DOHH2 (cell line): Measurements from ENCODE around the gene UGT1A5.

Experiments
- H3F3A ChIP-seq: fragments of 200-600 bp; sonication (generic), shearing (Covaris generic); 2 replicates; pipeline ENCODE4 v1.6.0; 2016; ENCODE audit warnings: antibody characterized with exemption, mild to moderate bottlenecking; ENCODE audit not compliant: control insufficient read depth, insufficient read depth
- H3K27ac ChIP-seq: fragments of 200-600 bp; sonication (generic); 2 replicates; pipeline ENCODE4 v1.5.1; 2014; ENCODE audit warnings: low read depth, mild to moderate bottlenecking, low read length, moderate library complexity
- H3K27me3 ChIP-seq: fragments of 200-600 bp; sonication (generic); 2 replicates; pipeline ENCODE4 v1.6.1; 2014; ENCODE audit warnings: mild to moderate bottlenecking, low read length, mixed read lengths; ENCODE audit not compliant: control insufficient read depth
- H3K36me3 ChIP-seq: fragments of 200-600 bp; sonication (generic); 2 replicates; pipeline ENCODE4 v1.6.1; 2014; ENCODE audit warnings: mild to moderate bottlenecking, low read length, moderate library complexity, mixed read lengths; ENCODE audit not compliant: control insufficient read depth
- H3K4me1 ChIP-seq: fragments of 200-600 bp; sonication (generic); 2 replicates; pipeline ENCODE4 v1.6.1; 2014; ENCODE audit warnings: mild to moderate bottlenecking, low read length, mixed read lengths; ENCODE audit not compliant: control insufficient read depth
- H3K4me2 ChIP-seq: fragments of 200-600 bp; sonication (generic); 2 replicates; pipeline ENCODE4 v1.6.0; 2014; ENCODE audit warnings: mild to moderate bottlenecking, low read length, moderate library complexity
- H3K4me3 ChIP-seq: fragments of 200-600 bp; sonication (generic); 2 replicates; pipeline ENCODE4 v1.5.1; 2014; ENCODE audit warnings: mild to moderate bottlenecking, low read length, mixed read lengths
- H3K79me2 ChIP-seq: fragments of 200-600 bp; sonication (generic); 2 replicates; pipeline ENCODE4 v1.6.1; 2014; ENCODE audit warnings: mild to moderate bottlenecking, low read length, mixed read lengths; ENCODE audit not compliant: control insufficient read depth
- H3K9me2 ChIP-seq: fragments of 200-600 bp; sonication (generic); replicated peaks from 2 replicates; pipeline ENCODE4 v1.6.1; 2014; ENCODE audit warnings: mild to moderate bottlenecking, low read length, mixed read lengths; ENCODE audit not compliant: control insufficient read depth
- H3K9me3 ChIP-seq: fragments of 200-600 bp; sonication (generic); 2 replicates; pipeline ENCODE4 v1.6.1; 2014; ENCODE audit warnings: antibody characterized with exemption, low read length, mixed read lengths; ENCODE audit not compliant: control insufficient read depth, insufficient read depth
- H4K20me1 ChIP-seq: fragments of 200-600 bp; sonication (generic); 2 replicates; pipeline ENCODE4 v1.6.0; 2014; ENCODE audit warnings: low read depth, mild to moderate bottlenecking, antibody characterized with exemption, low read length, moderate library complexity; ENCODE audit not compliant: control insufficient read depth, insufficient read depth
- EZH2phosphoT487 ChIP-seq: fragments of 200-600 bp; sonication (generic); IDR thresholded peaks from 2 replicates; pipeline ENCODE4 v1.6.1; 2017; ENCODE audit warnings: borderline replicate concordance, mild to moderate bottlenecking, antibody characterized with exemption, low read length, moderate library complexity, mixed read lengths
- TF ChIP-seq, protein P1 (sequence below): fragments of 200-600 bp; sonication (generic); IDR thresholded peaks from one replicate; pipeline ENCODE4 v1.5.1; 2014; ENCODE audit warnings: antibody characterized with exemption, mild to moderate bottlenecking, low read depth, low read length; ENCODE audit not compliant: poor library complexity, severe bottlenecking

The UGT1A5 gene

DNA sequence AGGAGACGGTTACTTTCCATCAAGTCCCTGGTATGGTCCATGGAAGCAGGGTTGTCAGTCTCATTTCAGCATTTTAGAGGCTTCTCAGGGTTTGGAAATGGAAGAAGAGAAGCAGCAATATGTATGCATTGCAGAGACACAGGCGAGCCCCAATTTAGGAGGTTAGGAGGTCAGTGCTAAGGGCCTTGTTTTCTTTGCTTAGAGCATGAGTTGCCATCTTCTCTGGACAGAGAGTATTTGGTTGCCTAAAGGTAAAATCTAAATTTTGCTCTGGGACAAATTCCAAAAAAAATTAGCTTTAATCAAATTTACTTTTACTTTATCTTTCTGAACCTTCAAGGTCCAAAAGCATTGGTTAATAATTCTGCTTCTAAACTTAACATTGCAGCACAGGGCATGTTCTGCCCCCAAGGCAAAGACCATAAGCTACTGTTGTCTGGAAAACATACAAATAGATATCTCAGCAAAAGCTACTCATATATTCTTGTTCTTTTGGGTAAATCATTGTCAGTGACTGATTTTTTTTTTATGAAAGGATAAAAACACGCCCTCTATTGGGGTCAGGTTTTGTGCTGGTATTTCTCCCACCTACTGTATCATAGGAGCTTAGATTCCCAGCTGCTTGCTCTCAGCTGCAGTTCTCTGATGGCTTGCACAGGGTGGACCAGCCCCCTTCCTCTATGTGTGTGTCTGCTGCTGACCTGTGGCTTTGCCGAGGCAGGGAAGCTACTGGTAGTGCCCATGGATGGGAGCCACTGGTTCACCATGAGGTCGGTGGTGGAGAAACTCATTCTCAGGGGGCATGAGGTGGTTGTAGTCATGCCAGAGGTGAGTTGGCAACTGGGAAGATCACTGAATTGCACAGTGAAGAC is 41.2 kb upstream of the UGT1A5 start, which contains the start of gene UGT1A9:
TSS of gene UGT1A9 (plus strand) at position 609 of the 872 bp plus-strand sequence. CDS start at position 646, 37 bp downstream.
- Histone ChIP-seq H3K79me2 (no peaks in the 10 kb centered on the region), H3K4me2 (no peak within 1 kb of the TSS), H3K27ac (no peak within 1 kb of the TSS), H3K4me1 (no peaks in the 10 kb centered on the region), H3K36me3 (no peaks in the 10 kb centered on the region), H4K20me1 (no peaks in the 10 kb centered on the region), H3K9me3 (no peaks in the 10 kb centered on the region), H3F3A (no peaks in the 10 kb centered on the region), H3K4me3 (no peak within 1 kb of the TSS), H3K9me2 (no peaks in the 10 kb centered on the region), H3K27me3 (no peaks in the 10 kb centered on the region)
- TF ChIP-seq, protein P1, sequence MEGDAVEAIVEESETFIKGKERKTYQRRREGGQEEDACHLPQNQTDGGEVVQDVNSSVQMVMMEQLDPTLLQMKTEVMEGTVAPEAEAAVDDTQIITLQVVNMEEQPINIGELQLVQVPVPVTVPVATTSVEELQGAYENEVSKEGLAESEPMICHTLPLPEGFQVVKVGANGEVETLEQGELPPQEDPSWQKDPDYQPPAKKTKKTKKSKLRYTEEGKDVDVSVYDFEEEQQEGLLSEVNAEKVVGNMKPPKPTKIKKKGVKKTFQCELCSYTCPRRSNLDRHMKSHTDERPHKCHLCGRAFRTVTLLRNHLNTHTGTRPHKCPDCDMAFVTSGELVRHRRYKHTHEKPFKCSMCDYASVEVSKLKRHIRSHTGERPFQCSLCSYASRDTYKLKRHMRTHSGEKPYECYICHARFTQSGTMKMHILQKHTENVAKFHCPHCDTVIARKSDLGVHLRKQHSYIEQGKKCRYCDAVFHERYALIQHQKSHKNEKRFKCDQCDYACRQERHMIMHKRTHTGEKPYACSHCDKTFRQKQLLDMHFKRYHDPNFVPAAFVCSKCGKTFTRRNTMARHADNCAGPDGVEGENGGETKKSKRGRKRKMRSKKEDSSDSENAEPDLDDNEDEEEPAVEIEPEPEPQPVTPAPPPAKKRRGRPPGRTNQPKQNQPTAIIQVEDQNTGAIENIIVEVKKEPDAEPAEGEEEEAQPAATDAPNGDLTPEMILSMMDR, result no peak
- no peak for TF ChIP-seq EZH2phosphoT487

DNA sequence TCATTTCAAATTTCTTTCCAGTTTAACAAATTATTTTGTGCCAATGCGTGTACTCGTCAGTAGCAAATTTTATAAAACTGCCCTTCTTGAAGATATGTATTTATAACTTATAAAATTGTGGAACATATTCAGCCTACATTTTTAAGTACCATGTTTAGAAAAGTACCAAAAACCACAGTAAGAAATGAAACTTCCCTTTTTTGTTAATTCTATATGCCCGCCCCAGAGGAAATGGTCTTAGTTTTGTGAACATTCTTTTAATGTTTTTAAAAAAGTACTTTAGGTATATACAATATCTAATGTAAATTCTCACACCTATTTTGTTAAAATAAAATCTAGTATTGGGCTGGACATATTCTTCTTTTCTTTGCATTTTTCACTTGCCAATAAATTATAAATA is 39.8 kb upstream of the UGT1A5 start:
- H3K4me1 ChIP-seq, result no peaks in the 10 kb centered on the region
- TF ChIP-seq, protein P1, result no peak
- TF ChIP-seq EZH2phosphoT487, result no peak
- no peak overlapping the region for H3K4me2 ChIP-seq
- no peaks in the 10 kb centered on the region for H3K79me2 ChIP-seq
- no peaks in the 10 kb centered on the region for H3K9me2 ChIP-seq
- no peak overlapping the region for H3K4me3 ChIP-seq
- H4K20me1 ChIP-seq, result no peaks in the 10 kb centered on the region
- no peaks in the 10 kb centered on the region for H3K9me3 ChIP-seq
- H3K27ac ChIP-seq, result no peak overlapping the region
- H3K27me3 ChIP-seq, result no peaks in the 10 kb centered on the region
- H3K36me3 ChIP-seq, result no peaks in the 10 kb centered on the region
- H3F3A ChIP-seq, result no peaks in the 10 kb centered on the region

DNA sequence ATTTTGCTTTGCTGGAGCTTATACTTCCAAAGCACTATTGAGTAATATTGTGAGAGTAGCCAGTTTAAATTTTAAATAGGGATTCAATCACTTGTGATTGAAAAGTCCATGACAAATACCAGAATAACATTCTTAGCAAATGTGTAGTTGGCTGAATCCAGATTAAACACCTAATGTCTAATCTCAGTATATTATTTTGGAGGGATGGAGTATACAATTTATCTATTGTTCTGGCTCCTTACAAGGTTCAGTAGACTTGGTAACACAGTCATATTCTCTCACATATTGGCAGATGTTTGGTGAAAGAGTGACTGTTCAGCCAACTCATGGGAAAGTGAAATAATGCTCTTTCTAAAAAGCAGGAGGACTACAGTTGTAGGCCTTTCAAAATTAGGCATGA is 38.8 kb upstream of the UGT1A5 start:
- H3K27me3 ChIP-seq, result no peaks in the 10 kb centered on the region; the same call in 1 of the 2 replicates
- H3K4me3 ChIP-seq, result no peak overlapping the region
- no peaks in the 10 kb centered on the region for H3K79me2 ChIP-seq
- no peaks in the 10 kb centered on the region for H3K36me3 ChIP-seq
- no peaks in the 10 kb centered on the region for H3F3A ChIP-seq
- TF ChIP-seq, protein P1, result no peak
- TF ChIP-seq EZH2phosphoT487, result no peak
- no peaks in the 10 kb centered on the region for H3K4me1 ChIP-seq
- no peaks in the 10 kb centered on the region for H4K20me1 ChIP-seq
- no peaks in the 10 kb centered on the region for H3K9me3 ChIP-seq
- no peak overlapping the region for H3K27ac ChIP-seq
- H3K9me2 ChIP-seq, result no peaks in the 10 kb centered on the region
- no peak overlapping the region for H3K4me2 ChIP-seq
